Dendritic cell treated with granulocyte-macrophage colony-stimulating factor and Interleukin-4, amounts not matched to agents 40 ng/mL and 50 ng/mL, for 4 days (primary cell): Measurements from ENCODE around the gene PTPRK.
"Not testable (repeated sequence)": the region's sequence is repeated elsewhere in the genome, so short reads cannot be mapped to it uniquely, and the experiment has no call there.

Experiments
- H3K27ac Mint-ChIP-seq: one replicate; pipeline ENCODE4 v1.8.0; 2022; ENCODE audit warnings: mild to moderate bottlenecking, mixed read lengths
- H3K27me3 Mint-ChIP-seq: one replicate; pipeline ENCODE4 v1.8.0; 2022; ENCODE audit warnings: mild to moderate bottlenecking, mixed read lengths
- H3K36me3 Mint-ChIP-seq: one replicate; pipeline ENCODE4 v1.8.0; 2022; ENCODE audit warnings: low read depth, mixed read lengths
- H3K4me1 Mint-ChIP-seq: one replicate; pipeline ENCODE4 v1.8.0; 2022; ENCODE audit warnings: low read depth, mixed read lengths
- H3K4me3 Mint-ChIP-seq: one replicate; pipeline ENCODE4 v1.8.0; 2022; ENCODE audit warnings: mild to moderate bottlenecking, moderate library complexity, mixed read lengths
- H3K9me3 Mint-ChIP-seq: one replicate; pipeline ENCODE4 v1.8.0; 2022; ENCODE audit warnings: mixed read lengths
- intact Hi-C: fragments of 100-400 bp; cut with micrococcal nuclease; formaldehyde crosslinking; loops from one replicate; pipeline ENCODE4 v1.15.0; 2022

Gene PTPRK

GRCh38 chr6:128465368-128466343 lies 54.7 kb downstream of the PTPRK start:
- Mint-ChIP-seq H3K4me3 (no peak overlapping the region), H3K27ac (no peak overlapping the region), H3K4me1 (no peaks in the 10 kb centered on the region), H3K9me3 (no peaks in the 10 kb centered on the region), H3K36me3 (no peaks in the 10 kb centered on the region), H3K27me3 (no peaks in the 10 kb centered on the region)
- intact Hi-C loops, result no loop called here

- no peaks in the 10 kb centered on the region for H3K36me3 Mint-ChIP-seq
- no peaks in the 10 kb centered on the region for H3K4me1 Mint-ChIP-seq
- H3K27ac Mint-ChIP-seq, result no peak overlapping the region
- intact Hi-C loops, result no loop called here
- no peaks in the 10 kb centered on the region for H3K27me3 Mint-ChIP-seq
- H3K4me3 Mint-ChIP-seq, result no peak overlapping the region
- no peaks in the 10 kb centered on the region for H3K9me3 Mint-ChIP-seq
Observed at GRCh38 chr6:128464790-128465189, 55.6 kb downstream of the PTPRK start.

- no peaks in the 10 kb centered on the region for H3K9me3 Mint-ChIP-seq
- H3K27ac Mint-ChIP-seq, result no peak overlapping the region
- H3K27me3 Mint-ChIP-seq, result no peaks in the 10 kb centered on the region
- intact Hi-C loops, result no loop called here
- H3K4me1 Mint-ChIP-seq, result no peaks in the 10 kb centered on the region
- H3K36me3 Mint-ChIP-seq, result no peaks in the 10 kb centered on the region
- H3K4me3 Mint-ChIP-seq, result no peak overlapping the region
Observed at GRCh38 chr6:128463942-128464341, 56.5 kb downstream of the PTPRK start.

GRCh38 chr6:128461501-128461900 lies 58.9 kb downstream of the PTPRK start:
- intact Hi-C loops, result no loop called here
- no peaks in the 10 kb centered on the region for H3K9me3 Mint-ChIP-seq
- no peak overlapping the region for H3K27ac Mint-ChIP-seq
- no peaks in the 10 kb centered on the region for H3K36me3 Mint-ChIP-seq
- H3K4me3 Mint-ChIP-seq, result no peak overlapping the region
- no peaks in the 10 kb centered on the region for H3K27me3 Mint-ChIP-seq
- no peaks in the 10 kb centered on the region for H3K4me1 Mint-ChIP-seq

GRCh38 chr6:128456510-128457230 lies 63.7 kb downstream of the PTPRK start:
- Mint-ChIP-seq H3K4me3 (no peak overlapping the region), H3K4me1 (no peaks in the 10 kb centered on the region), H3K27me3 (no peaks in the 10 kb centered on the region), H3K36me3 (no peaks in the 10 kb centered on the region), H3K27ac (no peak overlapping the region), H3K9me3 (no peaks in the 10 kb centered on the region)
- intact Hi-C loops, result no loop called here

GRCh38 chr6:128455959-128456358 lies 64.4 kb downstream of the PTPRK start:
- no peak overlapping the region for H3K4me3 Mint-ChIP-seq
- no peak overlapping the region for H3K27ac Mint-ChIP-seq
- no peaks in the 10 kb centered on the region for H3K36me3 Mint-ChIP-seq
- H3K4me1 Mint-ChIP-seq, result no peaks in the 10 kb centered on the region
- no peaks in the 10 kb centered on the region for H3K27me3 Mint-ChIP-seq
- intact Hi-C loops, result no loop called here
- no peaks in the 10 kb centered on the region for H3K9me3 Mint-ChIP-seq

- intact Hi-C loops, result no loop called here
- no peak overlapping the region for H3K27ac Mint-ChIP-seq
- H3K4me1 Mint-ChIP-seq, result no peaks in the 10 kb centered on the region
- no peaks in the 10 kb centered on the region for H3K27me3 Mint-ChIP-seq
- H3K36me3 Mint-ChIP-seq, result no peaks in the 10 kb centered on the region
- no peaks in the 10 kb centered on the region for H3K9me3 Mint-ChIP-seq
- H3K4me3 Mint-ChIP-seq, result no peak overlapping the region
Observed at GRCh38 chr6:128452713-128453112, 67.7 kb downstream of the PTPRK start.

- no peak overlapping the region for H3K27ac Mint-ChIP-seq
- H3K27me3 Mint-ChIP-seq, result no peaks in the 10 kb centered on the region
- no peak overlapping the region for H3K4me3 Mint-ChIP-seq
- H3K4me1 Mint-ChIP-seq, result no peaks in the 10 kb centered on the region
- no peaks in the 10 kb centered on the region for H3K9me3 Mint-ChIP-seq
- intact Hi-C loops, result no loop called here
- H3K36me3 Mint-ChIP-seq, result no peaks in the 10 kb centered on the region
Observed at GRCh38 chr6:128446497-128446896, 73.9 kb downstream of the PTPRK start.

GRCh38 chr6:128443553-128443952 lies 76.8 kb downstream of the PTPRK start:
- H3K27me3 Mint-ChIP-seq, result no peaks in the 10 kb centered on the region
- no peaks in the 10 kb centered on the region for H3K4me1 Mint-ChIP-seq
- H3K36me3 Mint-ChIP-seq, result no peaks in the 10 kb centered on the region
- intact Hi-C loops, result no loop called here
- H3K9me3 Mint-ChIP-seq, result no peaks in the 10 kb centered on the region
- H3K27ac Mint-ChIP-seq, result no peak overlapping the region
- H3K4me3 Mint-ChIP-seq, result no peak overlapping the region

- Mint-ChIP-seq H3K27me3 (no peaks in the 10 kb centered on the region), H3K4me1 (no peaks in the 10 kb centered on the region), H3K4me3 (no peak overlapping the region), H3K36me3 (no peaks in the 10 kb centered on the region), H3K27ac (no peak overlapping the region), H3K9me3 (peaks cover 6% of the 10 kb centered on the region)
- intact Hi-C loops, result no loop called here
Observed at GRCh38 chr6:128439627-128440026, 80.8 kb downstream of the PTPRK start.

GRCh38 chr6:128438393-128438792 lies 82.0 kb downstream of the PTPRK start:
- intact Hi-C loops, result no loop called here
- Mint-ChIP-seq H3K36me3 (no peaks in the 10 kb centered on the region), H3K27ac (no peak overlapping the region), H3K9me3 (peaks cover 14% of the 10 kb centered on the region), H3K27me3 (no peaks in the 10 kb centered on the region), H3K4me3 (no peak overlapping the region), H3K4me1 (no peaks in the 10 kb centered on the region)

- H3K9me3 Mint-ChIP-seq, result peaks cover 14% of the 10 kb centered on the region
- H3K27ac Mint-ChIP-seq, result no peak overlapping the region
- no peaks in the 10 kb centered on the region for H3K27me3 Mint-ChIP-seq
- intact Hi-C loops, result no loop called here
- H3K4me1 Mint-ChIP-seq, result no peaks in the 10 kb centered on the region
- no peak overlapping the region for H3K4me3 Mint-ChIP-seq
- no peaks in the 10 kb centered on the region for H3K36me3 Mint-ChIP-seq
Observed at GRCh38 chr6:128437685-128438084, 82.7 kb downstream of the PTPRK start.

- H3K4me3 Mint-ChIP-seq, H3K27me3 Mint-ChIP-seq, H3K27ac Mint-ChIP-seq, intact Hi-C loops, H3K4me1 Mint-ChIP-seq, H3K36me3 Mint-ChIP-seq: not testable (repeated sequence)
- H3K9me3 Mint-ChIP-seq, result peaks cover 14% of the 10 kb centered on the region
Observed at GRCh38 chr6:128434752-128435151, 85.6 kb downstream of the PTPRK start.

GRCh38 chr6:128432394-128432793 lies 88.0 kb downstream of the PTPRK start:
- H3K36me3 Mint-ChIP-seq, result no peaks in the 10 kb centered on the region
- H3K9me3 Mint-ChIP-seq, result peaks cover 14% of the 10 kb centered on the region
- H3K4me3 Mint-ChIP-seq, result no peak overlapping the region
- H3K4me1 Mint-ChIP-seq, result no peaks in the 10 kb centered on the region
- no peak overlapping the region for H3K27ac Mint-ChIP-seq
- no peaks in the 10 kb centered on the region for H3K27me3 Mint-ChIP-seq
- intact Hi-C loops, result no loop called here
